ENCODE data around the gene TCF4.

The TCF4 gene

GRCh38 chr18:55321265-55322177 lies 266.5 kb downstream of the TCF4 start:
- peak; percentile 82 for DNase-seq (ENCODE audit: low read depth)
- peak overlapping the region; percentile 93 for H3K4me3 ChIP-seq (ENCODE audit: low read depth, low read length)
- TF ChIP-seq CTCF (IDR thresholded peaks at IDR 0.05; ENCODE audit: low read depth, low read length, missing control alignments) = no peak

GRCh38 chr18:55320424-55321264 lies 267.3 kb downstream of the TCF4 start:
- TF ChIP-seq CTCF (IDR thresholded peaks at IDR 0.05; ENCODE audit: low read depth, low read length, missing control alignments) = no peak
- H3K4me3 ChIP-seq (ENCODE audit: low read depth, low read length) = peak overlapping the region; percentile 93
- DNase-seq (ENCODE audit: low read depth) = no peak

- no peak for TF ChIP-seq CTCF (IDR thresholded peaks at IDR 0.05; ENCODE audit: low read depth, low read length, missing control alignments)
- peak overlapping the region; percentile 56 for H3K4me3 ChIP-seq (ENCODE audit: low read depth, low read length)
- DNase-seq (ENCODE audit: low read depth) = no peak
Measured at GRCh38 chr18:55319459-55320193, 268.4 kb downstream of the TCF4 start.

GRCh38 chr18:55318951-55319441 lies 269.0 kb downstream of the TCF4 start:
- no peak for DNase-seq (ENCODE audit: low read depth)
- TF ChIP-seq CTCF (IDR thresholded peaks at IDR 0.05; ENCODE audit: low read depth, low read length, missing control alignments) = no peak
- peak overlapping the region; percentile 56 for H3K4me3 ChIP-seq (ENCODE audit: low read depth, low read length)

GRCh38 chr18:55317864-55318263 lies 270.1 kb downstream of the TCF4 start:
- TF ChIP-seq CTCF (IDR thresholded peaks at IDR 0.05; ENCODE audit: low read depth, low read length, missing control alignments) = no peak
- no peak for DNase-seq (ENCODE audit: low read depth)
- H3K4me3 ChIP-seq (ENCODE audit: low read depth, low read length) = peak overlapping the region; percentile 56

- DNase-seq (ENCODE audit: low read depth) = no peak
- no peak for TF ChIP-seq CTCF (IDR thresholded peaks at IDR 0.05; ENCODE audit: low read depth, low read length, missing control alignments)
- peak overlapping the region; percentile 56; the same call in 1 of the 2 replicates for H3K4me3 ChIP-seq (ENCODE audit: low read depth, low read length)
Measured at GRCh38 chr18:55317324-55317723, 270.7 kb downstream of the TCF4 start.
